Smooth muscle cell (in vitro differentiated cells): Measurements from ENCODE around the gene PPP2R5A. TPM values are rescaled to one million over a fixed set of nuclear protein-coding genes. Genes with fewer than 3 reads are reported as not detected.
A peak's percentile ranks its signal among the peaks of the same experiment; 100 is the strongest.

Source experiments
- DNase-seq: peaks from one replicate; lab custom pipeline; 2025; ENCODE audit not compliant: unreplicated experiment; lab: John Stamatoyannopoulos, UW
- H2AFZ ChIP-seq: fragments of 200-600 bp; sonication (generic); 2 replicates; pipeline ENCODE4 v1.6.0; 2016; ENCODE audit warnings: antibody characterized with exemption, low read depth, mild to moderate bottlenecking
- H3F3A ChIP-seq: fragments of 200-600 bp; sonication (generic); 2 replicates; pipeline ENCODE4 v1.6.0; 2017; ENCODE audit warnings: antibody characterized with exemption, low read depth
- H3K27ac ChIP-seq: fragments of 200-600 bp; sonication (generic); 2 replicates; pipeline ENCODE4 v1.5.1; 2016; ENCODE audit warnings: low read depth, mild to moderate bottlenecking
- H3K27me3 ChIP-seq: fragments of 200-600 bp; sonication (generic); 2 replicates; pipeline ENCODE4 v1.6.1; 2016; ENCODE audit warnings: low read depth, mild to moderate bottlenecking
- H3K36me3 ChIP-seq: fragments of 200-600 bp; sonication (generic); 2 replicates; pipeline ENCODE4 v1.5.1; 2016; ENCODE audit warnings: low read depth
- H3K4me1 ChIP-seq: fragments of 200-600 bp; sonication (generic); 2 replicates; pipeline ENCODE4 v1.5.1; 2016; ENCODE audit warnings: low read depth
- H3K4me2 ChIP-seq: fragments of 200-600 bp; sonication (generic); 2 replicates; pipeline ENCODE4 v1.6.0; 2016; ENCODE audit warnings: mild to moderate bottlenecking
- H3K4me3 ChIP-seq: fragments of 200-600 bp; sonication (generic); 2 replicates; pipeline ENCODE4 v1.5.1; 2016; ENCODE audit warnings: mild to moderate bottlenecking
- H3K79me2 ChIP-seq: fragments of 200-600 bp; sonication (generic); 2 replicates; pipeline ENCODE4 v1.6.0; 2016; ENCODE audit warnings: low read depth, mild to moderate bottlenecking
- H3K9ac ChIP-seq: fragments of 200-600 bp; sonication (generic); 2 replicates; pipeline ENCODE4 v1.6.0; 2016; ENCODE audit warnings: low read depth
- H3K9me3 ChIP-seq: fragments of 200-600 bp; sonication (generic); replicated peaks from 2 replicates; pipeline ENCODE4 v1.5.1; 2016; ENCODE audit warnings: low read depth
- H4K20me1 ChIP-seq: fragments of 200-600 bp; sonication (generic); 2 replicates; pipeline ENCODE4 v1.6.0; 2016; ENCODE audit warnings: low read depth
- WGBS: methylation state at CpG from one replicate; pipeline ENCODE4 v1.1.7; 2016; ENCODE audit warnings: low lambda C conversion rate; 5-methylcytosine and 5-hydroxymethylcytosine counted together
- polyA plus RNA-seq: library from polyadenylated mRNA; unstranded; fragments of >200 nt; fragmentation: Nextera tagmentation; extraction: Ambion mirVana; gene quantifications from 2 replicates; pipeline ENCODE4 v1.2.1, GENCODE V29; 2016
- total RNA-seq: library from RNA; depleted of rRNA; stranded (reverse); fragments of >200 nt; gene quantifications from 2 replicates; pipeline ENCODE4 v1.2.3, GENCODE V29; 2014
- TF ChIP-seq, protein P1 (sequence below): fragments of 200-600 bp; sonication (generic); IDR thresholded peaks from 2 replicates; pipeline ENCODE4 v1.5.1; 2017; ENCODE audit warnings: borderline replicate concordance, mild to moderate bottlenecking, antibody characterized with exemption; ENCODE audit not compliant: insufficient read depth, poor library complexity, severe bottlenecking

The PPP2R5A gene
- total and polyA plus RNA-seq, 2 experiments from 2014 or later, result 12.3 to 17.6 TPM

DNA sequence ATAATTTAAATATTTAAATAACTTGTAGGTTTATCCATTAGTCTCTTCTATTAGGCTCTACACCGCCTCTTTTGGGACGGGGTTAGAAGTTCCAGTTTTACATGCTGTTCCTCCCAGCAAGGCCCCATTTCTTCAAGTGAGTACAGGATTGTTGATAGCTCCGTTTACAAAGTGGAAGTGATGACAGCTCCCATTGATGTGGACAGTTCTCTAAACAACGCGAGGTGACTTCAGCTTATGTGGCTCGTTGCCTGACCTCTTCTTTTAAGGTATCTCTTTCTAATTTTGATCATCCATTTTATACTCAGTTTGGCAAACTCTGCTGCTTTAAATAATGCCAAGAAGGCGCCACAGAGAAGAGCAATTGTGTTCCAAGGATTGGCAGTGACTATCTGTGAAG, 79.8 kb downstream of the PPP2R5A start:
- no peak overlapping the region for H3K27ac ChIP-seq
- WGBS, result 88% methylated on average over 7 of the region's 7 CpGs
- H3K27me3 ChIP-seq, result no peaks in the 10 kb centered on the region
- H3F3A ChIP-seq, result no peaks in the 10 kb centered on the region
- H3K4me3 ChIP-seq, result no peak overlapping the region
- no peaks in the 10 kb centered on the region for H3K4me1 ChIP-seq
- DNase-seq, result no peak
- no peak overlapping the region for H2AFZ ChIP-seq
- H3K36me3 ChIP-seq, result peaks cover 4% of the 10 kb centered on the region
- TF ChIP-seq, protein P1, sequence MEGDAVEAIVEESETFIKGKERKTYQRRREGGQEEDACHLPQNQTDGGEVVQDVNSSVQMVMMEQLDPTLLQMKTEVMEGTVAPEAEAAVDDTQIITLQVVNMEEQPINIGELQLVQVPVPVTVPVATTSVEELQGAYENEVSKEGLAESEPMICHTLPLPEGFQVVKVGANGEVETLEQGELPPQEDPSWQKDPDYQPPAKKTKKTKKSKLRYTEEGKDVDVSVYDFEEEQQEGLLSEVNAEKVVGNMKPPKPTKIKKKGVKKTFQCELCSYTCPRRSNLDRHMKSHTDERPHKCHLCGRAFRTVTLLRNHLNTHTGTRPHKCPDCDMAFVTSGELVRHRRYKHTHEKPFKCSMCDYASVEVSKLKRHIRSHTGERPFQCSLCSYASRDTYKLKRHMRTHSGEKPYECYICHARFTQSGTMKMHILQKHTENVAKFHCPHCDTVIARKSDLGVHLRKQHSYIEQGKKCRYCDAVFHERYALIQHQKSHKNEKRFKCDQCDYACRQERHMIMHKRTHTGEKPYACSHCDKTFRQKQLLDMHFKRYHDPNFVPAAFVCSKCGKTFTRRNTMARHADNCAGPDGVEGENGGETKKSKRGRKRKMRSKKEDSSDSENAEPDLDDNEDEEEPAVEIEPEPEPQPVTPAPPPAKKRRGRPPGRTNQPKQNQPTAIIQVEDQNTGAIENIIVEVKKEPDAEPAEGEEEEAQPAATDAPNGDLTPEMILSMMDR, result no peak
- no peak overlapping the region for H3K4me2 ChIP-seq
- no peak overlapping the region for H3K9ac ChIP-seq
- H4K20me1 ChIP-seq, result peaks cover 5% of the 10 kb centered on the region
- H3K9me3 ChIP-seq, result no peaks in the 10 kb centered on the region
- H3K79me2 ChIP-seq, result no peaks in the 10 kb centered on the region

GRCh38 chr1:212366901-212367300, 81.7 kb downstream of the PPP2R5A start:
- no peaks in the 10 kb centered on the region for H3F3A ChIP-seq
- H3K9ac ChIP-seq, result no peak overlapping the region
- TF ChIP-seq, protein P1, result no peak
- H3K27me3 ChIP-seq, result no peaks in the 10 kb centered on the region
- H3K4me1 ChIP-seq, result no peaks in the 10 kb centered on the region
- no peak overlapping the region for H3K4me2 ChIP-seq
- H3K4me3 ChIP-seq, result no peak overlapping the region
- DNase-seq, result no peak
- no peaks in the 10 kb centered on the region for H3K36me3 ChIP-seq
- no peak overlapping the region for H2AFZ ChIP-seq
- H3K9me3 ChIP-seq, result no peaks in the 10 kb centered on the region
- peaks cover 5% of the 10 kb centered on the region for H4K20me1 ChIP-seq
- H3K27ac ChIP-seq, result no peak overlapping the region
- WGBS, result 75% methylated on average over 5 of the region's 5 CpGs
- no peaks in the 10 kb centered on the region for H3K79me2 ChIP-seq

DNA sequence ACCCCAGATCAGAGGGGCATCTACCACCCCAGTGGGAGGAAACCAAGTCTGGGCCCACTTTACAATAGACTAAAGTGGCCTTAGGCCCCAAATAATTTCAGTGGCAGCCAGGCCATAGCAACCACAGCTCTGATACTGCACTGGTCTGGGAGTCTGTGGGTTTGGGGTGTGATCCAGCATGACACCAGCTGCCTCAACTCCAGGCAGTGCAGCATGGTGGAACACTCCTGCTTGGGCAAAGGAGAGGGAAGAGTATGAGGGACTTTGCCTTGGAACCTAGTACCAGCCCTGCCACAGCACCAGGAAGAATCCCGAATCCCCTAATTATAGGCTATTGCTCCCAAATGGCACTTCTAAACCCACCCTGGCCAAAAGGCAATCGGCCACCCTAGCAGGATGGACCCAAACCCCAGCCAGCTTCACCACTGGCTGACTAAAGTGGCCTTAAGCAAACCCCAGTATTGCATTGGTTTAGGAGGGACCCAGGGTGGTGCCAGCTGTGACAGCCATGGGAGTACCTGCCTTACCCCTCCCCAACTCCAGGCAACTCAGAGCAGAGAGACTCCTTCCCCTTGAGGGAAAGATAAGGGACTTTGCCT, 82.4 kb downstream of the PPP2R5A start:
- WGBS, result 90% methylated on average over 2 of the region's 2 CpGs
- Histone ChIP-seq H2AFZ (no peak overlapping the region), H3K27me3 (no peaks in the 10 kb centered on the region), H3K4me3 (no peak overlapping the region), H3K79me2 (no peaks in the 10 kb centered on the region), H3K9ac (no peak overlapping the region), H3K27ac (no peak overlapping the region), H3F3A (no peaks in the 10 kb centered on the region), H3K9me3 (no peaks in the 10 kb centered on the region), H4K20me1 (peaks cover 5% of the 10 kb centered on the region), H3K4me2 (no peak overlapping the region), H3K4me1 (no peaks in the 10 kb centered on the region), H3K36me3 (no peaks in the 10 kb centered on the region)
- no peak for DNase-seq
- TF ChIP-seq, protein P1, result no peak

DNA sequence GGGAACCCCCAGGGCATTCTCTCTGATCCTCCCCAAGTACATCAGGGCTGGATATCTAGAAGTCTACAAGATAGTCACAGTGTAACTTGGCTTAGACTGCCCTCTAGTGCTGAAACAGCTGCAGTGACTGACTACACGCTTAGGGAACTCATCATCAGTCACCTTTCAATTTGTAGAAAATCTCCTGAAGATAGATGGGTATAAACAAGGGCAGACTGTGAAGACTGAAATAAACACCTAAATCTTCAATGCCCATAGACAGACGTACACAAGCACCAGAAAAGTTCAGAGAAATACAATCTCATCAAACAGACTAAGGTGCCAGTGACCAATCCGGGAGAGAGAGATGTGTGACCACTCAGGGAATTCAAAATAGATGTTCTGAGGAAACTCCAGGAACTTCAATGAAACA, 82.9 kb downstream of the PPP2R5A start:
- DNase-seq, result no peak
- Histone ChIP-seq H3K4me2 (no peak overlapping the region), H3K27me3 (no peaks in the 10 kb centered on the region), H2AFZ (no peak overlapping the region), H3K4me1 (no peaks in the 10 kb centered on the region), H3K9me3 (peaks cover 5% of the 10 kb centered on the region), H3K4me3 (no peak overlapping the region), H4K20me1 (peaks cover 5% of the 10 kb centered on the region), H3K79me2 (no peaks in the 10 kb centered on the region), H3K27ac (no peak overlapping the region), H3K9ac (no peak overlapping the region), H3K36me3 (no peaks in the 10 kb centered on the region), H3F3A (no peaks in the 10 kb centered on the region)
- TF ChIP-seq, protein P1, result peak; percentile 79
- 57% methylated on average over 3 of the region's 3 CpGs for WGBS
